ENCODE results near the gene FAM120A. TPM values are rescaled to one million over a fixed set of nuclear protein-coding genes. Genes with fewer than 3 reads are reported as not detected.

Gene FAM120A
- polyA plus RNA-seq, 1 experiment: 89.4 TPM

- DNase-seq (ENCODE audit: low read depth): no peak
- TF ChIP-seq, protein P1, sequence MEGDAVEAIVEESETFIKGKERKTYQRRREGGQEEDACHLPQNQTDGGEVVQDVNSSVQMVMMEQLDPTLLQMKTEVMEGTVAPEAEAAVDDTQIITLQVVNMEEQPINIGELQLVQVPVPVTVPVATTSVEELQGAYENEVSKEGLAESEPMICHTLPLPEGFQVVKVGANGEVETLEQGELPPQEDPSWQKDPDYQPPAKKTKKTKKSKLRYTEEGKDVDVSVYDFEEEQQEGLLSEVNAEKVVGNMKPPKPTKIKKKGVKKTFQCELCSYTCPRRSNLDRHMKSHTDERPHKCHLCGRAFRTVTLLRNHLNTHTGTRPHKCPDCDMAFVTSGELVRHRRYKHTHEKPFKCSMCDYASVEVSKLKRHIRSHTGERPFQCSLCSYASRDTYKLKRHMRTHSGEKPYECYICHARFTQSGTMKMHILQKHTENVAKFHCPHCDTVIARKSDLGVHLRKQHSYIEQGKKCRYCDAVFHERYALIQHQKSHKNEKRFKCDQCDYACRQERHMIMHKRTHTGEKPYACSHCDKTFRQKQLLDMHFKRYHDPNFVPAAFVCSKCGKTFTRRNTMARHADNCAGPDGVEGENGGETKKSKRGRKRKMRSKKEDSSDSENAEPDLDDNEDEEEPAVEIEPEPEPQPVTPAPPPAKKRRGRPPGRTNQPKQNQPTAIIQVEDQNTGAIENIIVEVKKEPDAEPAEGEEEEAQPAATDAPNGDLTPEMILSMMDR (IDR thresholded peaks at IDR 0.05; ENCODE audit: insufficient read depth, low read depth, low read length): no peak
- H3K36me3 ChIP-seq (ENCODE audit: control insufficient read depth, insufficient read depth, low read length): peaks cover 10% of the 10 kb centered on the region
- ChIA-PET CTCF (interaction anchor here (1.1 to 2.0 kb wide), 5 partner anchors 8 to 114 kb away, joined by 7 to 14 read pairs (median 9); partner anchors contain the start of genes FAM120AOS and PHF2), POLR2A (no interaction called here)
- H3K27me3 ChIP-seq (ENCODE audit: control insufficient read depth, insufficient read depth, low read length): no peaks in the 10 kb centered on the region
- peak overlapping the region; percentile 54 for H3K4me3 ChIP-seq (ENCODE audit: low read depth, low read length)
Observed at GRCh38 chr9:93567271-93567959, 115.9 kb downstream of the FAM120A start.

- DNase-seq (ENCODE audit: low read depth): no peak
- Histone ChIP-seq H3K27me3 (ENCODE audit: control insufficient read depth, insufficient read depth, low read length) (no peaks in the 10 kb centered on the region), H3K36me3 (ENCODE audit: control insufficient read depth, insufficient read depth, low read length) (peaks cover 7% of the 10 kb centered on the region), H3K4me3 (ENCODE audit: low read depth, low read length) (no peak overlapping the region)
- TF ChIP-seq, protein P1 (IDR thresholded peaks at IDR 0.05; ENCODE audit: insufficient read depth, low read depth, low read length): no peak
- ChIA-PET POLR2A (no interaction called here), CTCF (interaction anchor here (0.7 kb wide), 1 partner anchor 541 kb away, joined by 3 read pairs; no protein-coding TSS in a partner anchor)
Observed at GRCh38 chr9:93568169-93568568, 116.7 kb downstream of the FAM120A start.

GRCh38 chr9:93569621-93570174, 118.2 kb downstream of the FAM120A start:
- no peak overlapping the region for H3K4me3 ChIP-seq (ENCODE audit: low read depth, low read length)
- H3K36me3 ChIP-seq (ENCODE audit: control insufficient read depth, insufficient read depth, low read length): no peaks in the 10 kb centered on the region; the same call in 1 of the 2 replicates
- no peak for DNase-seq (ENCODE audit: low read depth)
- TF ChIP-seq, protein P1 (IDR thresholded peaks at IDR 0.05; ENCODE audit: insufficient read depth, low read depth, low read length): no peak
- POLR2A ChIA-PET: no interaction called here
- CTCF ChIA-PET: no interaction called here
- H3K27me3 ChIP-seq (ENCODE audit: control insufficient read depth, insufficient read depth, low read length): no peaks in the 10 kb centered on the region

DNA sequence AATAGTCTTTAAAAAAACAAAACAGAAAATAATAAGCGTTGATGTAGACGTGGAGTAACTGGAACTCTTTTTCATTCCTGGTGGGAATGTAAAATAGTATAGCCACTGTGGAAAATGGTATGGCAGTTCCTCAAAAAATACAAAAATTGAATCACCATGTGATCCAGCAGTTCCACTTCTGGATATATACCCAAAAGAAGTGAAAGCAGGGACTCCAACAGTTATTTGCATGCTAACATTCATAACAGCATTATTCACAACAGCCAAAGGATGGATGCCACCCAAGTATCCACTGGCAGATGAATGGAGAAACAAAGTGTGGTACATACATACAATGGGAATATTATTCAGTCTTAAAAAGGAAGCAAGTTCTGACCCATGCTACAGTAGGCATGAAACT, 120.7 kb downstream of the FAM120A start:
- ChIA-PET POLR2A (no interaction called here), CTCF (no interaction called here)
- TF ChIP-seq, protein P1 (IDR thresholded peaks at IDR 0.05; ENCODE audit: insufficient read depth, low read depth, low read length): no peak
- DNase-seq (ENCODE audit: low read depth): no peak
- Histone ChIP-seq H3K36me3 (ENCODE audit: control insufficient read depth, insufficient read depth, low read length) (no peaks in the 10 kb centered on the region; the same call in 1 of the 2 replicates), H3K4me3 (ENCODE audit: low read depth, low read length) (no peak overlapping the region), H3K27me3 (ENCODE audit: control insufficient read depth, insufficient read depth, low read length) (no peaks in the 10 kb centered on the region)

- TF ChIP-seq, protein P1 (IDR thresholded peaks at IDR 0.05; ENCODE audit: insufficient read depth, low read depth, low read length): no peak
- Histone ChIP-seq H3K27me3 (ENCODE audit: control insufficient read depth, insufficient read depth, low read length) (no peaks in the 10 kb centered on the region), H3K4me3 (ENCODE audit: low read depth, low read length) (no peak overlapping the region), H3K36me3 (ENCODE audit: control insufficient read depth, insufficient read depth, low read length) (no peaks in the 10 kb centered on the region; the same call in 1 of the 2 replicates)
- POLR2A ChIA-PET: no interaction called here
- CTCF ChIA-PET: no interaction called here
- DNase-seq (ENCODE audit: low read depth): no peak
Observed at GRCh38 chr9:93572636-93573515, 121.4 kb downstream of the FAM120A start.
